Measurements from ENCODE around the gene RAP1A.
"Not testable (repeated sequence)": the region's sequence is repeated elsewhere in the genome, so short reads cannot be mapped to it uniquely, and the experiment has no call there.

Gene RAP1A

GRCh38 chr1:111598544-111598943 is 21.0 kb upstream of the RAP1A start:
- peak; percentile 39 for DNase-seq (ENCODE audit: low spot score)

- no peak for DNase-seq (ENCODE audit: low spot score)
Observed at GRCh38 chr1:111599781-111600693, 19.6 kb upstream of the RAP1A start.

- no peak for DNase-seq (ENCODE audit: low spot score)
Observed at GRCh38 chr1:111600886-111601386, 18.7 kb upstream of the RAP1A start.

GRCh38 chr1:111602302-111602701 is 17.3 kb upstream of the RAP1A start:
- DNase-seq (ENCODE audit: low spot score), result no peak

GRCh38 chr1:111602974-111603373 is 16.6 kb upstream of the RAP1A start:
- DNase-seq (ENCODE audit: low spot score), result peak; percentile 49

GRCh38 chr1:111603979-111604378 is 15.6 kb upstream of the RAP1A start:
- peak; percentile 89 for DNase-seq (ENCODE audit: low spot score)

- DNase-seq (ENCODE audit: low spot score), result no peak
Observed at GRCh38 chr1:111604931-111605330, 14.7 kb upstream of the RAP1A start.

GRCh38 chr1:111605576-111605975 is 14.0 kb upstream of the RAP1A start:
- DNase-seq (ENCODE audit: low spot score), result no peak

GRCh38 chr1:111606457-111607215 is 13.0 kb upstream of the RAP1A start:
- DNase-seq (ENCODE audit: low spot score), result not testable (repeated sequence)

GRCh38 chr1:111608528-111608927 is 11.1 kb upstream of the RAP1A start:
- not testable (repeated sequence) for DNase-seq (ENCODE audit: low spot score)

GRCh38 chr1:111611986-111612385 is 7.6 kb upstream of the RAP1A start:
- no peak for DNase-seq (ENCODE audit: low spot score)

- DNase-seq (ENCODE audit: low spot score), result peak; percentile 78
Observed at GRCh38 chr1:111615870-111616715, 3.5 kb upstream of the RAP1A start.

GRCh38 chr1:111618081-111618480 is 1.5 kb upstream of the RAP1A start:
- no peak for DNase-seq (ENCODE audit: low spot score)

GRCh38 chr1:111618961-111619634 is 491 bp upstream of the RAP1A start:
- no peak for DNase-seq (ENCODE audit: low spot score)

GRCh38 chr1:111620441-111620971 is 917 bp downstream of the RAP1A start:
- no peak for DNase-seq (ENCODE audit: low spot score)

GRCh38 chr1:111621050-111621449 is 1.5 kb downstream of the RAP1A start:
- DNase-seq (ENCODE audit: low spot score), result no peak

GRCh38 chr1:111622166-111622565 is 2.6 kb downstream of the RAP1A start:
- DNase-seq (ENCODE audit: low spot score), result no peak

GRCh38 chr1:111624382-111624781 is 4.8 kb downstream of the RAP1A start:
- peak; percentile 61 for DNase-seq (ENCODE audit: low spot score)

- DNase-seq (ENCODE audit: low spot score), result no peak
Observed at GRCh38 chr1:111625276-111625675, 5.7 kb downstream of the RAP1A start.

- no peak for DNase-seq (ENCODE audit: low spot score)
Observed at GRCh38 chr1:111628153-111628552, 8.6 kb downstream of the RAP1A start.
